Measurements from ENCODE around the gene BMERB1.

The BMERB1 gene

GRCh38 chr16:15574614-15574948 is 140.2 kb downstream of the BMERB1 start:
- FAIRE-seq (no peak), DNase-seq (ENCODE audit: insufficient read length, low spot score) (no peak)
- no peak for TF ChIP-seq POLR2A (IDR thresholded peaks at IDR 0.05; ENCODE audit: low read depth, low read length)

- TF ChIP-seq POLR2A (IDR thresholded peaks at IDR 0.05; ENCODE audit: low read depth, low read length): no peak
- DNase-seq (ENCODE audit: insufficient read length, low spot score) (no peak), FAIRE-seq (no peak)
Measured at GRCh38 chr16:15575293-15576049, 141.1 kb downstream of the BMERB1 start.

- TF ChIP-seq POLR2A (IDR thresholded peaks at IDR 0.05; ENCODE audit: low read depth, low read length): no peak
- DNase-seq (ENCODE audit: insufficient read length, low spot score): no peak
- no peak for FAIRE-seq
Measured at GRCh38 chr16:15576960-15577958, 142.9 kb downstream of the BMERB1 start.

DNA sequence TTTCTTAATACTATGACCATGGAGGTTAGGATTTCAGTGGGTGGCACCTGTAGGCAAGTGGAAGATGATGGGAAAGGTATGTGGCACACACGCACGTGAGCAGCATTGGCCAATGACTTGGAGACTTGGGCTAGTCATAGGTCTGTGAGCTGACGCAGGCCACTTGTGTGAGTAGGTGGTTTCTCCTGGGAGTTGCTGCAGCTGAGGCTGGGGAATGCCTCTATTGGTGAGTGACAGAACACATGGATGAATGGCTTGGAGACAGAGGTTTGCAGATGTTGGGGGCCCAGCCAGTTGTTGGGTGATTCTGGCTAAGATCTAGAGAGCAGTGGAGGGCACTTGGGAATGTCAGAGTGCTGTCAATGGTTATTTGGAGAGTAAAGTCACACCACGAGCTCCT is 144.4 kb downstream of the BMERB1 start:
- FAIRE-seq (no peak), DNase-seq (ENCODE audit: insufficient read length, low spot score) (no peak)
- no peak for TF ChIP-seq POLR2A (IDR thresholded peaks at IDR 0.05; ENCODE audit: low read depth, low read length)

GRCh38 chr16:15581127-15581815 is 146.9 kb downstream of the BMERB1 start:
- no peak for TF ChIP-seq POLR2A (IDR thresholded peaks at IDR 0.05; ENCODE audit: low read depth, low read length)
- DNase-seq (ENCODE audit: insufficient read length, low spot score): no peak
- no peak for FAIRE-seq

DNA sequence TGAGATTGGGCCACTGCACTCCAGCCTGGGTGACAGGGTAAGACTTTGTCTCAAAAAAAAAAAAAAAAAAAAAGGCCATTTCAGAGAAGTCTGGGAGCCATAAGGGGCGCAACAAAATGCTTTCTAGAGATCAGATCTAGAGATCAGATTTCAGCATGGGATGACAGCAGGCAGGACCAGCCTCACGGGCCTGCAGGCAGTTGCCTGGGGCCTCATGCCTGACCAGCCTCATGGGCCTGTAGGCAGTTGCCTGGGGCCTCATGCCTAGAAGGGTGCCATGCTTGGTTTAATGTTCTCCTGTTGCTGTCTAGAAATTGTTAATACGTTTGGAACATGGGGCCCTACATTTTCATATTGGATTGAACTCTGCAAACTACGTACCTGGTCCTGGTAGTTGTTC is 149.1 kb downstream of the BMERB1 start:
- FAIRE-seq (no peak), DNase-seq (ENCODE audit: insufficient read length, low spot score) (no peak)
- TF ChIP-seq POLR2A (IDR thresholded peaks at IDR 0.05; ENCODE audit: low read depth, low read length): no peak

DNA sequence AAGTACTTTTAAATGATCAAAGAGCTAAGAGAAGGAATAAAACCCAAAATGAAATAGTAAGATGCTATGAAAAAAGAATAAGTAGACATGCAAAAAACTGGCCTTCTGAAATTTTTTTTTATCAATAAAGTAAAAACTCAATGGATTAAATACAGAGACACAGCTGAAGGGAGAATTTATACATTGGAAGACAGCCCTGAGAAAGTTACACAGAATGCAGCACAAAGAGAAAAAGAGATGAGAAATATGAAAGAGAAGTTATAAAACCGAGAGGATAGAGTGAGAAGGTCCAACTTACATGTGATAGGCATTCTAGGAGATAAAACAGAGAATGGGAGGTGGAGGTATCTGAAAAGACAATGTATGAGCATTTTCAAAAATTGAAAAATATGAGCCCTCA is 151.6 kb downstream of the BMERB1 start:
- no peak for FAIRE-seq
- no peak for DNase-seq (ENCODE audit: insufficient read length, low spot score)
- TF ChIP-seq POLR2A (IDR thresholded peaks at IDR 0.05; ENCODE audit: low read depth, low read length): no peak

DNA sequence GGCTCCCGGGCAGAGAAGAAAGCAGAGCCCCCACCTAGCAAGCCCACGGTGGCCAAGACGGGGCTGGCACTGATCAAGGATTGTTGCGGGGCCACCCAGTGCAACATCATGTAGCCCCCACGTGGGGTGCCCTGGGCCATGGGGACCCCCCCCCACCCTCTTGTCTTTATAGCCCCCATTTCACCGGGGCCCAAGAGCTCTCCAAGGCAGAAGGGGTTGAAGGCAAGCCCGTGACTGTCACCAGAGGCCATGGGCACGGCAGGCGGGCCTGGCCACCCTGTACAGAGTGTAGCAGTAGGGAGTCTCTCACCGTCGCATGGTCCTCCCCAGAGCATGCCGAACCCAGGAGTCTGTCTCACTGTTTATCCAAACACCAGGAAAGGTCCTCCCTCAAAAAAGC is 152.3 kb downstream of the BMERB1 start:
- no peak for TF ChIP-seq POLR2A (IDR thresholded peaks at IDR 0.05; ENCODE audit: low read depth, low read length)
- FAIRE-seq (no peak), DNase-seq (ENCODE audit: insufficient read length, low spot score) (no peak)

DNA sequence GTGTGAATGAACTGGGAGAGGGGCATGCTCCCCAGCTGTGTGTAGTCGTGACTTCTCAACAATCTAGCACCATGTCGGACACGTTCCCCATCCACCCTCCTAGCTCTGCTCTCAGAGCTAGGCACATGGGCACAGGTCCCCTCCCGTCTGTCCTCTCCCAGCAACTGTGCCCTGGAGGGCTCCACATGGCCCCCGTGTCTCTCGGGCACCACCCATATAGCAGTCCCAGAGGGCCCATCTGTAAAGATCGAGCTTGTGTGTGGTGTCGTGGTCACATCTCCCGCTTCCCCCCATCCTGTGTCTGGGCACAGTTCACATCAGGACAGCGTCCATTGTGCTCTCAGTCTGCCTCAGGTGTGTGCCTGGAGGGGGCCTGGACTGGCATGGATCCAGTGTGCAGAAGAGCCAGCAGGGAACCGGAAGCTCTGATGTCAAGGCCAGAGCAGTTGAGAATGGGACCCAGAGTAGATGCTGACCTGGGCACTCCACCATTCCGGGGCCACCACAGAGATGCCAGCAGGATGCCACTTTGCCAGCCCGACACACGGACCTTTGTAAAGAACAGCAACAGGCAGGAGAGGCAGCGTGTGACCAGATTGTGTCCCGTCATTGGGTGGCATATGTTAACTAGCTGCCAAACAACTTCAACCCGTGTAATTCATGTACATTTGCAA is 152.9 kb downstream of the BMERB1 start:
- FAIRE-seq: no peak
- no peak for DNase-seq (ENCODE audit: insufficient read length, low spot score)
- TF ChIP-seq POLR2A (IDR thresholded peaks at IDR 0.05; ENCODE audit: low read depth, low read length): no peak

DNA sequence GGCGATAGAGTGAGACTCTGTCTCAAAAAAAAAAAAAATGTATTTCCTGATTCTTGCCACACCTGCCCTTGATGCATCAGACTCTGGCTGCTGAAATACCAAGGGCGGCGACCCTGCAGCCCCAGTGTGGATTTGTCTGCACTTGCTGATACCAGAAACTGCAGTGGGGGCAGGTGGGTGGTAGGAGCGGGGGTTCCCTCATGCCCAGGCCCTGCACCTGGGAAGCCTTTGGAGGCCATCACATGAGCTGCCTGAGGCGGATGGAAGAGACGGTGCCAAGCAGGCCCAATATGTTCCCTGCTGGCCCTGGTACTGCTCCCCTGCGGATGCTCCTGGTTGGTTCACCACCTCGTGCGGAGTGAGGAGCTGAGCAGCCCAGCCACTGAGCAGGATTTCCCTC is 157.9 kb downstream of the BMERB1 start:
- FAIRE-seq: no peak

GRCh38 chr16:15593235-15593634 is 158.8 kb downstream of the BMERB1 start:
- no peak for TF ChIP-seq POLR2A (IDR thresholded peaks at IDR 0.05; ENCODE audit: low read depth, low read length)
- FAIRE-seq (no peak), DNase-seq (ENCODE audit: insufficient read length, low spot score) (no peak)

More for the DNA sequence above, 157.9 kb downstream of the BMERB1 start:
- DNase-seq (ENCODE audit: insufficient read length, low spot score): no peak
- TF ChIP-seq POLR2A (IDR thresholded peaks at IDR 0.05; ENCODE audit: low read depth, low read length): no peak

GRCh38 chr16:15594711-15595320 is 160.4 kb downstream of the BMERB1 start:
- DNase-seq (ENCODE audit: insufficient read length, low spot score) (no peak), FAIRE-seq (no peak)
- no peak for TF ChIP-seq POLR2A (IDR thresholded peaks at IDR 0.05; ENCODE audit: low read depth, low read length)

DNA sequence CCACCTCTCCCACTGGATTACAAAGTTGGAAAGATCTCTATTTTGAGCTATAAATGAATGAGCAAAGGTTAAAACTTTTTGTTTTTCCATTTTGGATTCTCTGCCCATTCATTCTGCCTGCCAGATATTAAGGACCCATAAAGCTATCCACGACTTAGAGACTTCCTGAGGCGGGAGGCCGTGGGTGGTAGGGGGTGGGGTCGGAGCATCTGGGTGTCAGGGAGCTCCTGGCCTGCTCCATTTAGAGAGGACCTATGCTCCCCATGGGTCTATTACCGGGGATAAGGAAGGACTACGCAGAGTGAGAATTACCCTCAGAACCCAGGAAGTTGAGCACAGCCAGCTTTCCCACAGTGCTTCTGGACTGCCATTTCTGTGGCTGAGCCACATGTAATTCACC is 162.7 kb downstream of the BMERB1 start:
- TF ChIP-seq POLR2A (IDR thresholded peaks at IDR 0.05; ENCODE audit: low read depth, low read length): no peak
- FAIRE-seq (no peak), DNase-seq (ENCODE audit: insufficient read length, low spot score) (no peak)

All from H54 (cell line).